Spleen (tissue), 7 donors: Measurements from ENCODE around the gene WDR41.

Experiments used
- CTCF ChIP-seq, 11 experiments: fragments of 200-600 bp in 7 of 11; fragments of 450-650 bp in 4 of 11; sonication (generic) in 4 of 11; IDR thresholded peaks in 8 of 11; conservative IDR thresholded peaks in 3 of 11; 1 replicate in 7 of 11; 2 replicates in 4 of 11; pipeline versions ENCODE4 v1.4.0 to v1.8.0; 2016 to 2021; ENCODE audit warnings: antibody characterized with exemption in 11 of 11, inconsistent platforms in 4 of 11, mild to moderate bottlenecking in 1 of 11
- POLR2A ChIP-seq, 3 donors: fragments of 450-650 bp; IDR thresholded peaks; one replicate each; pipeline ENCODE4 v1.5.1; 2017; ENCODE audit warnings: antibody characterized with exemption in 3 of 3, mild to moderate bottlenecking in 1 of 3
- POLR2AphosphoS5 ChIP-seq, 3 donors: sonication (generic); formaldehyde crosslinking; IDR thresholded peaks; one replicate each; pipeline ENCODE4 v1.5.1; 2017; ENCODE audit warnings: antibody characterized with exemption in 3 of 3
- donor health status: DM: no; HTN: no; CAD: no; lungs with moderate emphysema.
- donor health status: DM: no; HTN: no; CAD: no.
- donor health status: DM: no; HTN: no; CAD: no.

- no peak for TF ChIP-seq CTCF (IDR thresholded peaks at IDR 0.05 in 8 of 11, conservative IDR thresholded peaks at IDR 0.05 in 3 of 11)
- TF ChIP-seq POLR2A (IDR thresholded peaks at IDR 0.05) = no peak
- TF ChIP-seq POLR2AphosphoS5 (IDR thresholded peaks at IDR 0.05) = no peak
Observed at GRCh38 chr5:77449277-77449676, 42.8 kb downstream of the WDR41 start.
